DMS 273 (cell line): ENCODE measurements around the gene FABP2.
"Not testable (repeated sequence)": the region's sequence is repeated elsewhere in the genome, so short reads cannot be mapped to it uniquely, and the experiment has no call there.

Experiments
- DNase-seq: peaks from one replicate; lab custom pipeline; 2025; ENCODE audit not compliant: unreplicated experiment; lab: John Stamatoyannopoulos, UW

Gene FABP2

DNA sequence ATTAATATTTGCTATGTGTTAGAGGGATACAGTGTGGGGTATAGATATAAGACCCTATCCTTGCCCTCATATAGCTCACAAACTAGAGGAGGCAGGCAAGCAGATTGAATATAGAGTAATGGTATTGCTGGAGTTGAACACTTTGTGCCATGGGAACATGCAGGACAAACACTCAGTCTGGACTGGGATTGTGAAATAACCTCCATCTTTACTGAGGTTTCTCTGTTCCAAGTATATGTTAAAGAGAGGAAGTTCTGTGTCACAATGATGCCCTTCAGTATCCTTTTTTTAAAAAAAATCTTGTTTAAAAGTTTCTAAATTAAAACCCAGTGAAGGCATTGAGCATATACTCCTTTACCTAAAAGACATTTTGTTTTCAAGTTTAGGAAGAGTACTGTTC lies 8.7 kb downstream of the FABP2 start:
- no peak for DNase-seq

DNA sequence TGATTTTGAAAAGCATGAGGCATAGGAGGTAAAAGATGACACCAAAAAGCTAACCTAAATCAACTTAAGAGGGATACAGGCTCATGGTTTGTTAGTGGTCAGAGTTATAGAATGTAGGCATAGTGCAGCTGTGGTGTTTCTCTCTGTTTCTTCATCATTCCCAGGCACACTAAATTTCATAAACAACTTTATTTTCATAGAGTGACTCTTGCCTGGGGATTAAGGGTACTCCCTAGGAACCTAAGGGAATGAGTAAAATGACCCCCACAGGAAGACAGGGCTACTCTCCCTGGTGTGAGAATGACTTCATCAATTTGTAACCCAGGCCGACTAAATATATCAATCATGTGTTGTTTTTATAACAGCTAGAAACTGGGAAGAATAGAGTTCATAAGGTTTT lies 11.1 kb downstream of the FABP2 start:
- DNase-seq = no peak

DNA sequence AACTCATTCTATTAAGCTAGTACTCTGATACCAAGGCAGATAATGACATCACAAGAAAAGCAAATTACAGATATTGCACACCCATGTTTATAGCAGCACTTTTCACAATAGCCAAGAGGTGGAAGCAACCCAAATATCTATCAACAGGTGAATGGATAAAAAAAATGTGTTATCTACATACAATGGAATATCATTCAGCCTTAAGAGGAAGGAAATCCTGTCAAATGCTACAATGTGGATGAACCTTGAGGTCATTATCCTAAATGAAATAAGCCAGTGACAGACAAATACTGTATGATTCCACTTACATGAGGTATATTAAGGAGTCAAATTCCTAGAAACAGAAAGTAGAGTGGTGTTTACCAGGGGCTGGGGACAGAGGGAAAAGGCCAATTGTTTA lies 14.3 kb downstream of the FABP2 start:
- no peak for DNase-seq

DNA sequence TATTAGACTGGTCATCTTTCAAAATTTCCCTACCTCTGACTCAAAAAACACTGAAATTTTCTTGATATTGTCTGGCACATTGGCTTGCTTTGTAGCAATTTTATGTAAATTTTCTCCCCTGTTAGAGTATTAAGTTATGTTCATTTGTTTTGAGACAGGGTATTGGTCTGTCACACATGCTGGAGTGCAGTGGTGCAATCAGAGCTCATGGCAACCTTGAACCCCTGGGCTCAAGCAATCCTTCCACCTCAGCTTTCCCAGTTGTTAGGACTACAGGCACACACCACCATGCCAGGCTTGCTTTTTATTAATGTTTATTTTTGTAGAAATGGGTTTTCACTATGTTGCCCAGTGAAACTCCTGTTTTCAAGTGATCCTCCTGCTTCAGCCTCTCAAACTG lies 17.5 kb downstream of the FABP2 start:
- DNase-seq = no peak

DNA sequence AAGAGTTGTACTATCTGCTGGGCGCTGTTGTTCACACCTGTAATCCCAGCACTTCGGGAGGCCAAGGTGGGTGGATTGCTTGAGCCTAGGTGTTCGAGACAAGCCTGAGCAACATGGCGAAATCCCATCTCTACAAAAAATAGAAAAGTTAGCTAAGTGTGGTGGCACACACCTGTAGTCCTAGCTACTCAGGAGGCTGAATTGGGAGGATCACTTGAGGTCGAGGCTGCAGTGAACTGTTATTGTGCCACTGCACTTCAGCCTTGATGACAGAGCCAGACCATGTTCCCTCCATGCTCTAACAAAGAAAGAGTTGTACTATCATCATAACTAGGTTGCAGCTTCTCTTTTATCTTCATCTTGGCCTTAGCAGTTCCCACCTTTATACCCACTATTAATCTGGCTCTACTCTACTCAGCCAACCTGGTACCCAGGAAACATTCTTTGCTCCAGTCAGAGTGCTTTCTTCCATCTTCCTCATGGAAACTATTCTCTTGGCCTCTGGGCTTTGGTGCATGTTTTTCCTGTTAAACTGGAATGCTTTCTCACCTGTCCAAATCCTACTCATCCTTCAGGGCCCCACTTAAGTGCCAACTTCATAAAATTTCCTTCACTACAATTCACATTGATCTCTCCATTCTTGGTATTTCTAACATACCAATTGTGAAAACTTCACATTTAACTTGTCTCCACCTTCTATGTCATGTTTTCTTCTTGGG lies 18.2 kb downstream of the FABP2 start:
- no peak for DNase-seq

DNA sequence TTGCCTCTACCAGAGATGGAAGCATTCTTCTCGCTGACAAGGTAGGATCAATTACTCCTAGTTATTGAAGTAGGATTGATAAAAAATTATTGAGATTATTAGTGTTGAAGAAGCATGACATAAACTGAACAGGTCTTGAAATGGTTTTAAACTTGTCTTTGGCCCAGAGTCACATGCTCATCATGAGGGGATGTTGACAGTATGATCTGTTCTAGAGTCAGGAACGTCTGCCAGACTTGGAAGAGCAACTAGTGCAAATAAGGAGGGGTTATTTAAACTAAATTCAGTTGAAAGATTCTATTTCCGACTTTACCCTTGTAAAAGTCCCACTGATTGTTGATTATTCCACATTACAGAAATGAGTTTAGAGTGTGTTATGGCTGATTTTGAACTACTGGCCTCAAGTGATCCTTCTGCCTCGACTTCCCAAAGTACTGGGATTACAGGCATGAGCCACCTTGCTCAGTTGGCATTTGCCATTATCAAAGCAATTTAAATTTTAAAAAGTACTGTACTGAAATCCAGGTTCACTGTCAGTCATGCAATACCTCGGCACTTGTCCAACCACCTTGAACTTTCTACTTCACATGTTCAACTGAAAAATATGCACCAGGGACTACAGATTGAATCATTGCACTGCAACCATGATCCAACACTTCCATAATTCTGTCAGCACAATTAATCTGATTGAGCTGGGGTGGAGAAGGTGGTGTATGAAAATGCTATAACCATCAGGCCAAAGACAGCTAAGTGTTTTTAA lies 19.7 kb downstream of the FABP2 start:
- no peak for DNase-seq

- DNase-seq = no peak
Observed at GRCh38 chr4:119300101-119300978, 21.6 kb downstream of the FABP2 start.

DNA sequence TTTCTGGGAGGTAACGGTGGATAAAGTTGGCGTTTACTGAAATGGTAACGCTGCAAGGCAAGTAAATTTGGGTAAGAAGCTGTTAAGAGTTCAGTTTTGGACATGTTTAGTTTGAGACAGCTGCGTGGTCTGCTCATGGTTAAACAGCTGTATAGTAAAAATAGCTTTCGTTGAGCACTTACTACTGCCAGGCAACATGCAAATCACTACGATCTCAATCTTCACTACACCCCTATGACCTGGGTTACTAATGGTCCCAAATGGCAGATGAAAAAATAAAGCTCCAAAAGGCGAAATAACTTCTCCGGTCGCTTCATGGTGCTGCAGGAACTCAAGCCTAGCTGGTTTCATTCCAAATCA lies 22.2 kb downstream of the FABP2 start:
- DNase-seq = no peak

- no peak for DNase-seq
Observed at GRCh38 chr4:119299260-119299671, 22.7 kb downstream of the FABP2 start.

DNA sequence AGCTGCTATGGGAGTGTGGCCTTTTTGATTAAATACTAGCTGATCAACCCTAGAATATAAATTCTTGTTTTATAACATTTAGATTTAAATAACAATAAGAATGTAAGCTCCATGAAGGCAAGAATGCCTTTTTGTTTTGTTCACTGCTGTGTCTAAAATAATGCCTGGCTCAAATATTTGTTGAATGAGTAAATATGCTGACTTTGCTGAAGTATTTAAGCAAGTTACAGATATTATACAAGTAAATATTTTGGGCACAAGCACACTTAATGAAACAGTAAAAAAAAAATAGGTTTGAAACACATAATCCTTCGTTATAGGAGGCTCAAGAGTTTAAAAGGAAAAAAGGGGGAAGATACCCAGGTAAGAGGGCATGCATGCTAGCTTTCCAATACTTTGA lies 24.1 kb downstream of the FABP2 start:
- DNase-seq = no peak

- no peak for DNase-seq
Observed at GRCh38 chr4:119296356-119296755, 25.6 kb downstream of the FABP2 start.

GRCh38 chr4:119290598-119290997 lies 31.3 kb downstream of the FABP2 start:
- no peak for DNase-seq

GRCh38 chr4:119289313-119289712 lies 32.6 kb downstream of the FABP2 start:
- DNase-seq = no peak

- DNase-seq = no peak
Observed at GRCh38 chr4:119286377-119287002, 35.4 kb downstream of the FABP2 start.

GRCh38 chr4:119284876-119285780 lies 36.8 kb downstream of the FABP2 start:
- DNase-seq = no peak

DNA sequence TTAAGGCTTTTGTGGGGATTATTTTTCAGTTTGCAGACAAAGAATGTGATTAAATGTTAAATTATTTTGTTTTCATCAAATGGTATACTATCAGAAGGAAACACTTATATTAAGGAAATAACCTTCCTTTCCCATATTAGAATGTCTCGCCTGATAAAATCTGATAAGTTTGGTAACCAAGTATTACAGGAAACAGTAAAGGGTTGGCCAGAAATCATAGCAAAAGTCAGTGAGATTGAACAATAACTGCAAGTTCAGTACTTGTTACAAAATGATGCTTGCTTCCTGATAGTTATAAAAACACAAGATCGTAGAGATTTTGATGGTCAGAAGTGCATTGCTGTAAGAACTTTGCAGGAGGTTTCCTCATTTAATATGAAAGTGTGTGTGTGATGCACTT lies 40.5 kb downstream of the FABP2 start:
- DNase-seq = no peak

DNA sequence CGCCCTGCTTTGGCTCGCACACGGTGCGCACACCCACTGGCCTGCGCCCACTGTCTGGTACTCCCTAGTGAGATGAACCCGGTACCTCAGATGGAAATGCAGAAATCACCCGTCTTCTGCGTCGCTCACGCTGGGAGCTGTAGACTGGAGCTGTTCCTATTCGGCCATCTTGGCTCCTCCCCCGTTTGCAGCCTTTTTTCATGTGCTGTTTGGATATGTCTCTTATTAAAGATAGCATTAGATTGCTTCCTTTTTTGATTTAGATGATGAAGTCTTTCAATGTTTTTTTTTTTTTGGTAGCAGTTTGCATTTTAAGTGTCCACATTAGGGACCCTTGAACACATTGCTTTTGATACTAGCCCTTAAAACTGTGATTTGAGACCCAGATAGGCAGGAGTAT lies 42.0 kb downstream of the FABP2 start:
- not testable (repeated sequence) for DNase-seq

DNA sequence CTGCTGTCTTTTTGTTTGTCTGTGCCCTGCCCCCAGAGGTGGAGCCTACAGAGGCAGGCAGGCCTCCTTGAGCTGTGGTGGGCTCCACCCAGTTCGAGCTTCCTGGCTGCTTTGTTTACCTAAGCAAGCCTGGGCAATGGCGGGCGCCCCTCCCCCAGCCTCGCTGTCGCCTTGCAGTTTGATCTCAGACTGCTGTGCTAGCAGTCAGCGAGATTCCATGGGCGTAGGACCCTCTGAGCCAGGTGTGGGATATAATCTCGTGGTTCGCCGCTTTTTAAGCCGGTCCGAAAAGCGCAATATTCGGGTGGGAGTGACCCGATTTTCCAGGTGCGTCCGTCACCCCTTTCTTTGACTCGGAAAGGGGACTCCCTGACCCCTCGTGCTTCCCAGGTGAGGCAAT lies 42.4 kb downstream of the FABP2 start:
- DNase-seq = not testable (repeated sequence)

- DNase-seq = no peak
Observed at GRCh38 chr4:119271361-119272085, 50.4 kb downstream of the FABP2 start.

GRCh38 chr4:119268466-119268865 lies 53.5 kb downstream of the FABP2 start:
- DNase-seq = no peak
